HPDE6-E6E7 (cell line): ENCODE results near the gene SNAP91.
A peak's percentile ranks its signal among the peaks of the same experiment; 100 is the strongest.
"Not testable (repeated sequence)": the region's sequence is repeated elsewhere in the genome, so short reads cannot be mapped to it uniquely, and the experiment has no call there.

Experiments used
- DNase-seq: peaks from one replicate; pipeline ENCODE4 v3.0.0; 2011; ENCODE audit warnings: missing footprints; ENCODE audit errors: extremely low spot score

Gene SNAP91

GRCh38 chr6:83633149-83633548 is 75.8 kb downstream of the SNAP91 start:
- no peak for DNase-seq

DNA sequence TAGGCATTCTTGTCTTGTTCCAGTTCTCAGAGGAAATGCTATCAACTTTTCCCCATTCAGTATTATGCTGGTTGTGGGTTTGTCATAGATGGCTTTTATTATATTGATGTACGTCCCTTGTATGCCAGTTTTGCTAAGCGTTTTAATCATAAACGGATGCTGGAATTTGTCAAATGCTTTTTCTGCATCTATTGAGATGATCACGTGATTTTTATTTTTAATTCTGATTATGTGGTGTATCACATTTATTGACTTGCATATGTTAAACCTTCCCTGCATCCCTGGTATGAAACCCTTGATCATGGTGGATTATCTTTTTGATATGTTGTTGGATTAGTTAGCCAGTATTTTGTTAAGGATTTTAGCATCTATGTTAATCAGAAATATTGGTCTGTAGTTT is 79.0 kb downstream of the SNAP91 start:
- DNase-seq = not testable (repeated sequence)

- peak; percentile 14 for DNase-seq
Observed at GRCh38 chr6:83615025-83615999, 93.6 kb downstream of the SNAP91 start.

GRCh38 chr6:83613378-83613777 is 95.5 kb downstream of the SNAP91 start:
- no peak for DNase-seq

GRCh38 chr6:83609248-83609647 is 99.7 kb downstream of the SNAP91 start:
- no peak for DNase-seq

DNA sequence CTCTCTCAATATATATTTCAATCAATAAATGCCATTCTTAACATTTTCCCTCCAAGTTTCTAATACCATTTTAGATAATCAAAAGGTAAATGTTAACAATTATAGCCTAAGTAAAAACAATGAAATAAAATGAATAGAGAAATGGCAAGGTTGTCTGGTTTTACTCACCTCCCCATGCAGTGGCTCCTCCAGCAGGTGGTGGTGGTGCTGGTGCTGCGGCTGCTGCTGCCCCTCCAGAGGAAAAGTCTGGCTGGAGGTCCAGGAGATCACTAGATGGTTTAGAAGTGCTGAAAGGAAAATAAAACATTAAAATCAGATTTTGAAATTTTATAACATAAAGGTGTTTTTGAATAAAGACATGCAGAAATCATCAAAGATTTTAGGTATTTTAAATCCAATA is 103.4 kb downstream of the SNAP91 start:
- DNase-seq = no peak

DNA sequence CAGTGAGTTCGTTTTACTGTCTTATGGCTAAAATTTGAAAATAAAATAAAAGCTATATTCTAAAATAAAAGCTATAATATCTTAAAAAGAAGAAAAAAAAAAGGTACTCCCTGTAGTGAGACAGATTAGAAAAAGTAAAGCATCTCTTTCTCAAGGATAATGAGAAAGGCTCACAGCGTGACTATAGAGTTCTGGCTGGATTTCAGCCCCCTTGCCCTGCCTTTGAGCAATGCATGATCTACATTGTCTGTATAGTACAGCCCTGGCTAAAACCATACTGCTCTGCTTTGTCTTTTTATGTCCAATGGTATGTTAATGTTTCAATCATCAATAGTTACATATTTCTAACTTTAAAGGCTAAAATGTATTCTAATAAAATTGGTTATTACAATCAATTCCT is 105.3 kb downstream of the SNAP91 start:
- no peak for DNase-seq

- no peak for DNase-seq
Observed at GRCh38 chr6:83601119-83601518, 107.8 kb downstream of the SNAP91 start.

GRCh38 chr6:83600459-83600858 is 108.4 kb downstream of the SNAP91 start:
- no peak for DNase-seq

DNA sequence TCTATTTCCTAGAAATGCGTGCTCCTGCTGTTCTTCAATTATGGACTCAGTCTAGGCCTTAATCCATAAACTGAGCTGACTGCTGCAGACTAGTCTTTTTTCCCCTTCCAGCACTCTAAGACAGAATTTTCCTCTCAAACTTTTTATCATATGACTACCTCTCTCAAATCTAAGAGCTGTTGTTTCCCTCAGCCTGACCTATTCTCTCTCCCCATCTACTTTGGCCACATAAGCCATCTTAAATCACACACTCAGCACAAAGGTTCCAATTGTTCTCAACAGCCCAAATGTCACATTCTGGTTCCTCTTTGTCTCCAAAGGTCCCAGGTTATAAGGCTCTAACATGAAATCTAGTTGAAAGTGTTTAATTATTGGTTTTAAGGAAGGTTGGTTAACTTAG is 111.4 kb downstream of the SNAP91 start:
- no peak for DNase-seq

GRCh38 chr6:83597051-83597450 is 111.8 kb downstream of the SNAP91 start:
- no peak for DNase-seq

- DNase-seq = no peak
Observed at GRCh38 chr6:83594941-83595340, 114.0 kb downstream of the SNAP91 start.

DNA sequence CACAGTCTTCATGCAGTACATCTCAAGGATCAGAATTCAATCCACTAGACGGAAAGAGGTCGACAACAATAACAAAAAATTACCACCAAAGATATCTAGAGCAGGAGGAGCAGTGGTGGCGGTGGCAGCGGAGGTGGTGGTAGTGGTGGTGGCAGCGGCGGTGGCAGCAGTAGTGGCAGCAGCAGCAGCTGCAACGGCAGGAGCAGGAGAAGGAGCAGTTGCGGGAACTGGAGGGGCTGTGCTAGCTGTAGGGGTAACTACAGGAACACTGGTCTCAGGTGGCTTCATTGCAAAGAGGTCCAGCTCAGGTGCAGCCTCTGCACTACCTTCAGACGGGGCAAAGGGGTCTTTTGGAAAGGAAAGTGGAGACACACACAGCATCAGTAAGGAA is 115.5 kb downstream of the SNAP91 start:
- DNase-seq = no peak

- peak; percentile 6 for DNase-seq
Observed at GRCh38 chr6:83592770-83593394, 116.0 kb downstream of the SNAP91 start.

GRCh38 chr6:83590416-83590815 is 118.5 kb downstream of the SNAP91 start:
- DNase-seq = no peak

DNA sequence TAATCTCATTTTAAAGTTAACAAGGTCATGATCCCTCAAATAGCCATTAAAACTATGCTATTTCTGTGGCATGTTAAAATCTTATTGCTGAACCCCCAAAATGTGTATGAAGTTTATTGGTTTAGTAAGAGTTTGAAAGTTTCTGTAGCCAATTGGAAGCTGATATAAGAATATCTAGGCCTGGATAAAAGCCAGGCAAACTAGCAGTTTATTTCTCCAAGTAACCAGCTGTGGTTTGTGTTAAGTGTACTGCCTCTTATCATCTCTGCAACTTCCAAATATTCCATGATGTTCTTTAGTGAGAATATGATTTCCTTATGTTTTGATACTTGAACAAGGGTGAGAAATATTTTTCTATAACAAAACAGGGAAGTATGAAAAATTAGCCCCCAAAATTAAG is 119.8 kb downstream of the SNAP91 start:
- DNase-seq = no peak

GRCh38 chr6:83578057-83578456 is 130.8 kb downstream of the SNAP91 start:
- DNase-seq = no peak

DNA sequence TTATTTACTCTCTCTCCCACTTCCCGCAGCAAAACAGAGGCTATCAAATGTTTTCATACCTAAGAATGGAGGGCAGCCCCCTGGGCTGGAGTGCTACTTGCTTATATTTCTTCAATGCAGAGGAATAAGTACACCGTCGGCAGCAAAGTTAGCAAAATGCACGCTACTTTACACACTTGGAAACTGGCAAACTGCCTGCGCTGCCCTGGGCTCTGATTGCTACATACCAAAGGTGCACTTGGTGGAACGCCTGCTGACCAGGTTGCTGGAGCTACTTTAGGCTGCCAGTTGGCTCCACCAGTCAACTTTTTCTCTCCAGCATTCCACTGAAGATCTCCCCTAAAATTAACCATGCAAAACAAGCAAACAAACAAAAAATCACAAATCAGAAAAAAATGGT is 134.1 kb downstream of the SNAP91 start:
- DNase-seq = no peak

GRCh38 chr6:83571663-83572185 is 137.2 kb downstream of the SNAP91 start:
- not testable (repeated sequence) for DNase-seq

- no peak for DNase-seq
Observed at GRCh38 chr6:83558975-83559374, 149.9 kb downstream of the SNAP91 start.

- DNase-seq = no peak
Observed at GRCh38 chr6:83556871-83557270, 152.0 kb downstream of the SNAP91 start.

GRCh38 chr6:83551748-83552147 is 157.2 kb downstream of the SNAP91 start:
- not testable (repeated sequence) for DNase-seq

GRCh38 chr6:83550482-83550881 is 158.4 kb downstream of the SNAP91 start:
- DNase-seq = not testable (repeated sequence)
